Activated CD8-positive, alpha-beta memory T cell treated with anti-CD3 and anti-CD28 coated beads for 24 hours (primary cell): Measurements from ENCODE around the gene SHISAL2A.
A peak's percentile ranks its signal among the peaks of the same experiment; 100 is the strongest.
"Not testable (repeated sequence)": the region's sequence is repeated elsewhere in the genome, so short reads cannot be mapped to it uniquely, and the experiment has no call there.

Source experiments
- DNase-seq: peaks from one replicate; pipeline ENCODE4 v3.0.0-alpha.2; 2020

SHISAL2A gene

GRCh38 chr1:52691821-52692220 lies 58.9 kb downstream of the SHISAL2A start:
- DNase-seq = no peak

DNA sequence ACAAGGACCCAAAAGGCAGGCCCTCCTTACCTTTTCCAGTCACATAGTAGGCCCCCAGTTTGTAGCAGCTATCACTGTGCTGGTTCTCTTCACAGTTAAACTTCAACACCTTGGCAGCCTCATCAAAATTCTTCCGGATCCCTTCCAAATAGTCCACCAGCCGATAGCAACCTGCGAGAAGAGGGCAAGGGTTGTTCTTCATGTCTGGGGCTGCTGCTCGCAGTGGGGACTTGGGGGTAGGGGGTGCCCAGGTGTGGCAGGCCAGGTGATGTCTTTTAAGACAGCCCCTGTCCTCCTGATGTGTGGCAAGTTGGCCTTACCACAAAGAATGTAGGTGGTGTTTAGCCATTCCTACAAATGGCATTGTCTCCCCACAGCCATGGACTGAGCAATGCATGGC lies 59.7 kb downstream of the SHISAL2A start:
- no peak for DNase-seq

GRCh38 chr1:52693351-52693750 lies 60.4 kb downstream of the SHISAL2A start:
- not testable (repeated sequence) for DNase-seq

DNA sequence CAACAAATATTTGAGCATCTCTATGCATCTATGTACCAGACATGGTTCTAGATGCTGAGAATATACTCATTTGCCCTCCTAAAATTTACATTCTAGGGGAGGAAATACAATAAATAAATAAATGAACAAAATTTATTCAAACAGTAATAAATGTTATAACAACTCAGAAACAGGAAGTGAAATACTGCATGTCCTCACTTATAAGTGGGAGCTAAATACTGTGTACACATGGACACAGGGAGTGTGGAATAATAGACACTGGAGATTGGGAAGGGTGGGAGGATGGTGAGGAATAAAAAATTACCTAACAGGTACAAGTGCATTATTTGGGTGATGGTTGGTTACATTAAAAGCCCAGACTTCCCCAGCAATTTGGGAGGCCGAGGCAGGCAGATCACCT lies 60.9 kb downstream of the SHISAL2A start:
- no peak for DNase-seq

- no peak for DNase-seq
These were observed 62.7 kb downstream of the SHISAL2A start for GRCh38 chr1:52695627-52696026.

DNA sequence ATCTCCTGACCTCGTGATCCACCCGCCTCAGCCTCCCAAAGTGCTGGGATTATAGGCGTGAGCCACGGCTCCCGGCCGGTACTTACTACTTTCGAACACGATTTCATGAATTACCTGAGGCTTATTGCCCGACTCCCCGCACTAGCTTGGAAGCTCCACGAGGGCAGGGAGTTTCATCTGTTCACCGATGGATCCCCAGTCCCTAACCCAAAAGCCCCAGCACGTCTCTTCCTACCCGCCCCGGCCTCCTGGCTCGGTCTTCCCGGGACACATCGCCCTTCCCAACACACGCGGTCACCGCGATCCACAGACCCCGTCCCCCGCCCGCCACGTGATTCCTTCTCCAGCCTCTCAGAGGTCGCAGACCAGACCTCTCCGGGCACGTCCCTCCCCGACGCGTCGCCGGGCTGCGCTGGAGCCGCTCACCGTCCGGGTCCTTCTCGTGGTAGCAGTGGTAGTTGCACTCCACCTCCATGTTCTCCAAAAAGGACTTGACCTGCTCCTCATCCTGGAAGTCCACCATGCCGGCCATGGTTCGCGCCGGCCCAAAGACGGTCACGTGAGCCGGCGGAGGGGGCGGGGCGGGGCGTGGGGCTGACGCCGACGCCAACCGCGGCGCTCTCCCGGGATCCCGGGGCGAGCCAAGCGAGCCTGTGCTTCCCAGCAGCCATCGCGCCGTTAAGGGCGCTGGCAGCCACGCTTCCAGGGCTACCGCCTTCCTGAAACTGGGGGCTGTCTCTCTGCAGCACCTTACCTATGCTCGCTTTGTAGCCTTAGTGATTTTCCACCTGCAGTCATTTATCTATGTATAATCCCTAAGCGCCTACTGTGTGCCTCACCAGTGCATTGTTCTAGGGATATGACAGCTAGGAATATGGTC lies 65.1 kb downstream of the SHISAL2A start, which contains the start of gene COA7:
COA7 (minus strand) TSS at position 553 of the 880 bp plus-strand sequence; CDS start at position 532, 21 bp downstream.
- peak; percentile 89 for DNase-seq

DNA sequence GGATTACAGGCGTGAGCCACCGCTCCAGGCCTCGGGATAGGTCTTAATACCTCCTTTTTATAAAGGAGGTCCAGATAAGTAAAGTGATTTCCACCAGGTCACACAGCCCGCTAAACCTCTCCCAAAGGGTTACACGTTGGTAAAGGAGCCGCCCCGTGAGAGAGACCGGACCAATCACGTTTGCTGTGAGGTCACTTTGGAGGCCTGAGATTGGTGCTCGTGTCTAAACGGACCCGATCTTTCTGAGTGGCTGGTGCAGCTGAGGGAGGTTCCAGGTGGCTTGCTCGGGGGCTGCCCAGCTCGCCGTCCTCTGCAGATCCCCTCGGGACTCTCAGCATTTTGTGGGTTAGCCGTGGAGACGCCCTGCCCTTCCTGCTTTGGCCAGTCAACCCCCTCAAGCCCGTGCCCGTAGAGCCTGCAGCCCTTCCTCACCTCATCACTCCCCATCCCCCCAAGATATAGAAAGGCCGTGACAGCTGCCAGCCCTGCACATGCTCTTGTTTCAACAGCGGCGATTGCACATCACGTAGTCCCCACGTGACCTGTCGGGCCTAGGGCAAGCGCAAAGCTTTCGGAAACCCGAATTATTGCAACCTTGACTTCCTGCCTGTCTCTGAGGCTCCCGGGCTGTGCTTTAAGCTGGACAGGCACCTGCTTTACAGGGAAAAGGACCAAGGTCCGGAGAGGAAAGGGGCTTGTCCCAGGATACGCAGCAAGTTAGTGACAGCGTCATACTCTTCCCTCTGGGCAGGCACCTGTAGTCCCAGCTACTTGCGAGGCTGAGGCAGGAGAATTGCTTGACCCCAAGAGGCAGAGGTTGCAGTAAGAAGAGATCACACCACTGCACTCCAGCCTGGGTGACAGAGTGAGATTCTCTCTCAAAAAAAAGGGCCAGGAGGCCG lies 70.2 kb downstream of the SHISAL2A start:
- peak; percentile 91 for DNase-seq

DNA sequence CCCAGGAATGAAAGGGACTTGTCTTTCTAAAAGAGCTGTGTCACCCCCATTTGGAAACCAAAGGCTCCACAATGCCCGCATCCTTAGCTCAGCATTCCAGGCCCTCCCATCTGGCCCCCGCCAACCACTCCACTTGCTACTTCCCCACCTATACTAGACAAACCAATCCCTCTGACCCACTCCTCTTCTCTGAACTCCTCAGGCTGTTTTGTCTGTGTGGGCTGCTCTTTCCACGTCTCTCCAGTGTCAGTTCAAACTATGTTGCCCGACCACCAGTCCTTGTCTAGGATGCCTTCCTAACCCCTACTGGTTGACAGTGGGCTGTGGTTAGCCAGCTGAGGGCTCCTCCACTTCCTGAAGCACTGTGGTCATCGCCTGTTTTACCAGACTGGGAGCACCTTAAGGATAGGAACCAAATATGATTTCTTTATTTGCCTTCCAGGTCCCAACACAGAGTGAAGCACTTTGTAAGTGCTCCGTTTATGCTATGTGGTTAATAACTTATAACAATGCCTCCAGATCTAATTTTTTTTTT lies 73.2 kb downstream of the SHISAL2A start:
- no peak for DNase-seq
